ENCODE data around the gene LEF1.

DNA sequence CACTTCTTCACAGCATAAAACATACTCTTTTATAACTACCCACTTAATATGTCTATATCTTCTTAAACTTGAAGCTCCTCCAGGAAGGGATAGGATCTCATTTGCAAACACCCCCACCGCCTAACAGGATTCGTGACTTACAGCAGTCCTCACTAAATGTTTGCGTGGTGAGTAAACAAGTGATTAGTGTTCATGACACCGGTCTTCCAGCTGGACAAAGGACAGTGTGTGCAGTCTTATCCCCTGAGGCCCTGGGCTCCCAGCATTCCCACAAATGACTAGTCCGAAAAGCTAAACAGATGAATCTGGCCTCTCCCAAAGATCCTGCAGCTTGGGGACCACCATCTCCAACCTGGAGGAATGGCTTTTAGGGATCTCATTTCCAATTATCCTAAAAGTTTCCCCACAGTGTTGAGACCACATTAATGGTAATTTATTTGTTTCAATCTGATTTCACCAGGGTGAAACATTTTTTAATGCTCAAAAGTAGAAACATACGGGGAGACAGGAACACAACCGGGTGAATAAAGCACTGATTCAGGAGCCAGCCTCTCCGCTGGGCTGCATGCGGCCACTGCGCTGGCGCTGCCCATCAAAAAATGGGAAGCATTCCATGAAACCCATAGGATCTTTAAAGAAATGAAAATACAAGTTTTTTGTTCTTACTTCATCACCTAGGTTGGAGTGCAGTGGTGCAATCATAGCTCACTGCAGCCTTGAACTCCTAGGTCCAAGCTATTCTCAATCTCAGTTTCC, 109.9 kb downstream of the LEF1 start:
- TF ChIP-seq, protein P1, sequence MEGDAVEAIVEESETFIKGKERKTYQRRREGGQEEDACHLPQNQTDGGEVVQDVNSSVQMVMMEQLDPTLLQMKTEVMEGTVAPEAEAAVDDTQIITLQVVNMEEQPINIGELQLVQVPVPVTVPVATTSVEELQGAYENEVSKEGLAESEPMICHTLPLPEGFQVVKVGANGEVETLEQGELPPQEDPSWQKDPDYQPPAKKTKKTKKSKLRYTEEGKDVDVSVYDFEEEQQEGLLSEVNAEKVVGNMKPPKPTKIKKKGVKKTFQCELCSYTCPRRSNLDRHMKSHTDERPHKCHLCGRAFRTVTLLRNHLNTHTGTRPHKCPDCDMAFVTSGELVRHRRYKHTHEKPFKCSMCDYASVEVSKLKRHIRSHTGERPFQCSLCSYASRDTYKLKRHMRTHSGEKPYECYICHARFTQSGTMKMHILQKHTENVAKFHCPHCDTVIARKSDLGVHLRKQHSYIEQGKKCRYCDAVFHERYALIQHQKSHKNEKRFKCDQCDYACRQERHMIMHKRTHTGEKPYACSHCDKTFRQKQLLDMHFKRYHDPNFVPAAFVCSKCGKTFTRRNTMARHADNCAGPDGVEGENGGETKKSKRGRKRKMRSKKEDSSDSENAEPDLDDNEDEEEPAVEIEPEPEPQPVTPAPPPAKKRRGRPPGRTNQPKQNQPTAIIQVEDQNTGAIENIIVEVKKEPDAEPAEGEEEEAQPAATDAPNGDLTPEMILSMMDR (IDR thresholded peaks at IDR 0.05), result no peak
- no peak for TF ChIP-seq EZH2 (IDR thresholded peaks at IDR 0.05)

Measured in neural progenitor cell (in vitro differentiated cells).